HCT116 (cell line): Measurements from ENCODE around the gene FCER1G. TPM values are rescaled to one million over a fixed set of nuclear protein-coding genes. Genes with fewer than 3 reads are reported as not detected.
A peak's percentile ranks its signal among the peaks of the same experiment; 100 is the strongest.

Experiments
- ATAC-seq: fragments of 200-7000 bp; cut with Tn5 transposase; 2 replicates; pipeline ENCODE4 v1.9.1; 2020; ENCODE audit warnings: mild to moderate bottlenecking, moderate library complexity
- BruUV-seq: library from RNA; stranded (reverse); fragments of 400-500 nt; replicated peaks from 2 replicates; lab custom pipeline; 2021; lab: Mats Ljungman, UMichigan
- CTCF ChIA-PET: fragments of 300-600 bp; sonication (Branson Sonifier 250); formaldehyde crosslinking; loops from one replicate; lab custom pipeline; 2021; ENCODE audit warnings: antibody characterized with exemption; lab: Charles Lee
- POLR2A ChIA-PET: fragments of 300-600, 350-600 bp; sonication (Branson Sonifier 250); formaldehyde crosslinking; loops from one replicate; lab custom pipeline; 2021; ENCODE audit warnings: antibody characterized with exemption; lab: Charles Lee
- RAD21 ChIA-PET, 2 experiments: fragments of 300-600 bp; sonication (Branson Sonifier 250); formaldehyde crosslinking; loops; one replicate each; lab custom pipeline; 2023; ENCODE audit warnings: low total read pairs in 2 of 2; ENCODE audit not compliant: uncharacterized antibody in 2 of 2, unreplicated experiment in 2 of 2, low non-redundant PET in 1 of 2; lab: Charles Lee
- DNase-seq: peaks from one replicate; pipeline ENCODE4 v3.0.0-alpha.2; 2010; ENCODE audit warnings: low read depth, low spot score
- H2AFZ ChIP-seq: fragments of 200-600 bp; shearing (Covaris generic), sonication (generic); 2 replicates; pipeline ENCODE4 v1.6.1; 2017; ENCODE audit warnings: low read depth, mixed run types, mixed read lengths, antibody characterized with exemption, low read length; ENCODE audit not compliant: poor library complexity, severe bottlenecking
- H3K27ac ChIP-seq: 2 replicates; pipeline ENCODE4 v1.5.1; 2012; ENCODE audit warnings: low read depth, low read length
- H3K27me3 ChIP-seq: fragments of 200-600 bp; sonication (generic); 2 replicates; pipeline ENCODE4 v1.6.1; 2016; ENCODE audit warnings: mixed run types, low read length, mixed read lengths; ENCODE audit not compliant: insufficient read depth
- H3K36me3 ChIP-seq, 2 experiments: fragments of 200-500 bp in 1 of 2; fragments of 200-600 bp in 1 of 2; sonication (Bioruptor generic) in 1 of 2; sonication (generic) in 1 of 2; 2 replicates each; pipeline versions ENCODE4 v1.5.1 to v1.6.1; 2014 to 2016; ENCODE audit warnings: low read length in 2 of 2, inconsistent platforms in 1 of 2, mixed read lengths in 1 of 2, mixed run types in 1 of 2; ENCODE audit not compliant: insufficient read depth in 2 of 2, control insufficient read depth in 1 of 2
- H3K4me1 ChIP-seq, 2 experiments: fragments of 200-600 bp in 1 of 2; sonication (generic) in 1 of 2; 2 replicates each; pipeline versions ENCODE4 v1.5.1 to v1.6.1; 2012 to 2017; ENCODE audit warnings: low read length in 2 of 2, inconsistent platforms in 1 of 2, mild to moderate bottlenecking in 1 of 2, mixed read lengths in 1 of 2, mixed run types in 1 of 2, moderate library complexity in 1 of 2; ENCODE audit not compliant: insufficient read depth in 2 of 2, control insufficient read depth in 1 of 2
- H3K4me2 ChIP-seq: fragments of 200-600 bp; sonication (generic); 2 replicates; pipeline ENCODE4 v1.6.1; 2017; ENCODE audit warnings: mixed run types, low read length, mixed read lengths
- H3K4me3 ChIP-seq, 2 experiments: fragments of 200-600 bp in 1 of 2; sonication (generic) in 1 of 2; replicated peaks in 1 of 2; 2 replicates each; pipeline ENCODE4 v1.5.1; 2011 to 2016; ENCODE audit warnings: low read length in 2 of 2, control low read depth in 1 of 2, low read depth in 1 of 2, mild to moderate bottlenecking in 1 of 2, mixed read lengths in 1 of 2, mixed run types in 1 of 2
- H3K79me2 ChIP-seq: fragments of 200-600 bp; sonication (generic); 2 replicates; pipeline ENCODE4 v1.6.1; 2017; ENCODE audit warnings: mild to moderate bottlenecking, mixed run types, low read length, moderate library complexity, mixed read lengths; ENCODE audit not compliant: insufficient read depth
- H3K9ac ChIP-seq: fragments of 200-600 bp; sonication (generic); 2 replicates; pipeline ENCODE4 v1.6.1; 2016; ENCODE audit warnings: low read length, mixed read lengths
- H3K9me2 ChIP-seq: fragments of 200-600 bp; sonication (generic), shearing (Covaris generic); 2 replicates; pipeline ENCODE4 v1.6.1; 2017; ENCODE audit warnings: mixed run types, mild to moderate bottlenecking, moderate library complexity; ENCODE audit not compliant: insufficient read depth
- H3K9me3 ChIP-seq, 2 experiments: fragments of 200-500 bp in 1 of 2; fragments of 200-600 bp in 1 of 2; sonication (Bioruptor generic) in 1 of 2; sonication (generic) in 1 of 2; 2 replicates each; pipeline ENCODE4 v1.6.1; 2014 to 2017; ENCODE audit warnings: low read length in 2 of 2, mixed read lengths in 2 of 2, inconsistent platforms in 1 of 2, low read depth in 1 of 2, mild to moderate bottlenecking in 1 of 2, mixed run types in 1 of 2, moderate library complexity in 1 of 2; ENCODE audit not compliant: control insufficient read depth in 1 of 2, insufficient read depth in 1 of 2
- H4K20me1 ChIP-seq: fragments of 200-600 bp; sonication (generic), shearing (Covaris generic); 2 replicates; pipeline ENCODE4 v1.6.1; 2017; ENCODE audit warnings: mixed run types, mild to moderate bottlenecking, moderate library complexity; ENCODE audit not compliant: insufficient read depth
- CBX3 ChIP-seq: IDR thresholded peaks from 2 replicates; pipeline ENCODE4 v1.6.1; 2012; ENCODE audit warnings: low read depth
- EGR1 ChIP-seq: IDR thresholded peaks from 2 replicates; pipeline ENCODE4 v1.6.1; 2012; ENCODE audit warnings: low read depth
- ELF1 ChIP-seq: IDR thresholded peaks from 2 replicates; pipeline ENCODE4 v1.6.1; 2012; ENCODE audit warnings: low read depth, borderline replicate concordance
- EZH2 ChIP-seq: fragments of 200-600 bp; sonication (generic); IDR thresholded peaks from 2 replicates; pipeline ENCODE4 v1.6.1; 2017; ENCODE audit warnings: antibody characterized with exemption, mixed run types
- EZH2phosphoT487 ChIP-seq: fragments of 200-600 bp; IDR thresholded peaks from 2 replicates; pipeline ENCODE4 v1.6.1; 2018; ENCODE audit warnings: antibody characterized with exemption, borderline replicate concordance
- FOSL1 ChIP-seq: IDR thresholded peaks from 2 replicates; pipeline ENCODE4 v1.6.1; 2012; ENCODE audit warnings: low read depth
- JUND ChIP-seq: IDR thresholded peaks from 2 replicates; pipeline ENCODE4 v1.6.1; 2012
- POLR2AphosphoS5 ChIP-seq: IDR thresholded peaks from 2 replicates; pipeline ENCODE4 v1.6.1; 2011; ENCODE audit warnings: mild to moderate bottlenecking, low read depth, low read length, moderate library complexity
- SIN3A ChIP-seq: IDR thresholded peaks from 2 replicates; pipeline ENCODE4 v1.6.1; 2012; ENCODE audit warnings: low read depth
- TCF7L2 ChIP-seq: IDR thresholded peaks from 2 replicates; pipeline ENCODE4 v1.7.0; 2011; ENCODE audit warnings: borderline replicate concordance, inconsistent platforms; ENCODE audit not compliant: insufficient read depth, insufficient read length; ENCODE audit errors: extremely low read depth
- YY1 ChIP-seq: IDR thresholded peaks from 2 replicates; pipeline ENCODE4 v1.6.1; 2011; ENCODE audit warnings: low read length, low read depth, moderate library complexity, mild to moderate bottlenecking; ENCODE audit not compliant: insufficient replicate concordance; ENCODE audit errors: extremely low read depth
- ZFX ChIP-seq: fragments of 450-650 bp; IDR thresholded peaks from 2 replicates; pipeline ENCODE4 v1.6.1; 2017
- ZNF274 ChIP-seq: fragments of 200-500 bp; sonication (Bioruptor generic); IDR thresholded peaks from 2 replicates; pipeline ENCODE4 v1.6.1; 2014; ENCODE audit warnings: mild to moderate bottlenecking, low read depth, low read length, inconsistent platforms
- intact Hi-C: fragments of 100-400 bp; cut with micrococcal nuclease; formaldehyde crosslinking; loops from 2 replicates; pipeline ENCODE4 v1.10.0; 2022
- total RNA-seq: library from RNA; stranded (reverse); gene quantifications from one replicate; pipeline ENCODE4 v1.2.1, GENCODE V29; 2021; ENCODE audit not compliant: unreplicated experiment
- TF ChIP-seq, protein P1 (sequence below), 3 experiments: fragments of 200-600 bp in 1 of 3; sonication (generic) in 1 of 3; IDR thresholded peaks in 2 of 3; conservative IDR thresholded peaks in 1 of 3; 2 replicates each; pipeline ENCODE4 v1.5.1; 2012 to 2017; ENCODE audit warnings: low read depth in 2 of 3, low read length in 2 of 3, antibody characterized with exemption in 1 of 3, borderline replicate concordance in 1 of 3, control low read depth in 1 of 3, mild to moderate bottlenecking in 1 of 3, mixed read lengths in 1 of 3, mixed run types in 1 of 3, moderate library complexity in 1 of 3; ENCODE audit not compliant: insufficient read depth in 1 of 3
- TF ChIP-seq, protein P2 (sequence below): IDR thresholded peaks from 2 replicates; pipeline ENCODE4 v1.6.1; 2012
- TF ChIP-seq, protein P3 (sequence below): IDR thresholded peaks from 2 replicates; pipeline ENCODE4 v1.6.1; 2011; ENCODE audit warnings: mild to moderate bottlenecking, low read length, moderate library complexity; ENCODE audit not compliant: insufficient replicate concordance; ENCODE audit errors: extremely low read depth
- TF ChIP-seq, protein P4 (sequence below): IDR thresholded peaks from 2 replicates; pipeline ENCODE4 v1.6.1; 2012; ENCODE audit warnings: low read depth

Gene FCER1G
- total RNA-seq, 1 experiment from 2014 or later, result 0.86 TPM

GRCh38 chr1:161165742-161166668 lies 49.1 kb upstream of the FCER1G start, which contains the start of gene PPOX:
TSS of gene PPOX (plus strand) at chr1:161166426. CDS start at chr1:161166848, 422 bp downstream.
- no peaks in the 10 kb centered on the region for H3K27me3 ChIP-seq
- no peaks in the 10 kb centered on the region; the same call in 1 of the 2 replicates for H3K79me2 ChIP-seq
- H4K20me1 ChIP-seq, result no peaks in the 10 kb centered on the region
- peak within 1 kb of the TSS; percentile 87 for H3K4me2 ChIP-seq
- H3K36me3 ChIP-seq, result peaks cover 8 to 29% of the 10 kb centered on the region in 2 experiments; a peak in 2 of 4 replicates
- no peak within 1 kb of the TSS for H2AFZ ChIP-seq
- ATAC-seq, result peak; percentile 93
- ChIA-PET CTCF (interaction anchor here (0.8 to 2.8 kb wide), 13 partner anchors 9 to 575 kb away, joined by 3 to 10 read pairs (median 4); partner anchors contain the start of genes B4GALT3, DEDD, NDUFS2 and TOMM40L), POLR2A (interaction anchor here (0.7 to 3.1 kb wide), 15 partner anchors 8 to 1465 kb away, joined by 3 to 24 read pairs (median 5); partner anchors contain the start of genes B4GALT3, DEDD, NDUFS2 and NIT1), RAD21 (no interaction called here)
- H3K9me3 ChIP-seq, result no peaks in the 10 kb centered on the region
- peak; percentile 98 for DNase-seq
- peaks cover 3 to 31% of the 10 kb centered on the region in 2 experiments; a peak in 3 of 4 replicates for H3K4me1 ChIP-seq
- peak within 1 kb of the TSS; percentile 65 for H3K27ac ChIP-seq
- H3K9me2 ChIP-seq, result no peaks in the 10 kb centered on the region
- H3K4me3 ChIP-seq, result peak within 1 kb of the TSS; percentile 71 to 82
- H3K9ac ChIP-seq, result peak within 1 kb of the TSS; percentile 82
- BruUV-seq, result no TSS peak
- intact Hi-C loops, result no loop called here
- TF ChIP-seq, protein P1, sequence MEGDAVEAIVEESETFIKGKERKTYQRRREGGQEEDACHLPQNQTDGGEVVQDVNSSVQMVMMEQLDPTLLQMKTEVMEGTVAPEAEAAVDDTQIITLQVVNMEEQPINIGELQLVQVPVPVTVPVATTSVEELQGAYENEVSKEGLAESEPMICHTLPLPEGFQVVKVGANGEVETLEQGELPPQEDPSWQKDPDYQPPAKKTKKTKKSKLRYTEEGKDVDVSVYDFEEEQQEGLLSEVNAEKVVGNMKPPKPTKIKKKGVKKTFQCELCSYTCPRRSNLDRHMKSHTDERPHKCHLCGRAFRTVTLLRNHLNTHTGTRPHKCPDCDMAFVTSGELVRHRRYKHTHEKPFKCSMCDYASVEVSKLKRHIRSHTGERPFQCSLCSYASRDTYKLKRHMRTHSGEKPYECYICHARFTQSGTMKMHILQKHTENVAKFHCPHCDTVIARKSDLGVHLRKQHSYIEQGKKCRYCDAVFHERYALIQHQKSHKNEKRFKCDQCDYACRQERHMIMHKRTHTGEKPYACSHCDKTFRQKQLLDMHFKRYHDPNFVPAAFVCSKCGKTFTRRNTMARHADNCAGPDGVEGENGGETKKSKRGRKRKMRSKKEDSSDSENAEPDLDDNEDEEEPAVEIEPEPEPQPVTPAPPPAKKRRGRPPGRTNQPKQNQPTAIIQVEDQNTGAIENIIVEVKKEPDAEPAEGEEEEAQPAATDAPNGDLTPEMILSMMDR (IDR thresholded peaks at IDR 0.05 in 2 of 3, conservative IDR thresholded peaks at IDR 0.05 in 1 of 3; ENCODE audit: borderline replicate concordance in 1 of 3, insufficient read depth in 1 of 3, low read depth in 2 of 3, low read length in 2 of 3), result peak in 2 of 3 experiments; percentile 60 to 61; a peak in 4 of 6 replicates
- TF ChIP-seq ZNF274, result no peak
- no peak for TF ChIP-seq SIN3A
- TF ChIP-seq, protein P2, sequence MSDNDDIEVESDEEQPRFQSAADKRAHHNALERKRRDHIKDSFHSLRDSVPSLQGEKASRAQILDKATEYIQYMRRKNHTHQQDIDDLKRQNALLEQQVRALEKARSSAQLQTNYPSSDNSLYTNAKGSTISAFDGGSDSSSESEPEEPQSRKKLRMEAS, result no peak
- TF ChIP-seq YY1, result peak; percentile 60
- no peak for TF ChIP-seq EGR1
- peak; percentile 93 for TF ChIP-seq POLR2AphosphoS5
- no peak for TF ChIP-seq CBX3
- TF ChIP-seq ZFX, result peak; percentile 42; the same call in 1 of the 2 replicates
- peak; percentile 82 for TF ChIP-seq TCF7L2
- TF ChIP-seq JUND, result no peak
- TF ChIP-seq EZH2phosphoT487, result no peak
- TF ChIP-seq, protein P3, sequence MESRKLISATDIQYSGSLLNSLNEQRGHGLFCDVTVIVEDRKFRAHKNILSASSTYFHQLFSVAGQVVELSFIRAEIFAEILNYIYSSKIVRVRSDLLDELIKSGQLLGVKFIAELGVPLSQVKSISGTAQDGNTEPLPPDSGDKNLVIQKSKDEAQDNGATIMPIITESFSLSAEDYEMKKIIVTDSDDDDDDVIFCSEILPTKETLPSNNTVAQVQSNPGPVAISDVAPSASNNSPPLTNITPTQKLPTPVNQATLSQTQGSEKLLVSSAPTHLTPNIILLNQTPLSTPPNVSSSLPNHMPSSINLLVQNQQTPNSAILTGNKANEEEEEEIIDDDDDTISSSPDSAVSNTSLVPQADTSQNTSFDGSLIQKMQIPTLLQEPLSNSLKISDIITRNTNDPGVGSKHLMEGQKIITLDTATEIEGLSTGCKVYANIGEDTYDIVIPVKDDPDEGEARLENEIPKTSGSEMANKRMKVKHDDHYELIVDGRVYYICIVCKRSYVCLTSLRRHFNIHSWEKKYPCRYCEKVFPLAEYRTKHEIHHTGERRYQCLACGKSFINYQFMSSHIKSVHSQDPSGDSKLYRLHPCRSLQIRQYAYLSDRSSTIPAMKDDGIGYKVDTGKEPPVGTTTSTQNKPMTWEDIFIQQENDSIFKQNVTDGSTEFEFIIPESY, result peak; percentile 92
- TF ChIP-seq ELF1, result no peak
- TF ChIP-seq EZH2, result no peak
- no peak for TF ChIP-seq FOSL1
- TF ChIP-seq, protein P4, sequence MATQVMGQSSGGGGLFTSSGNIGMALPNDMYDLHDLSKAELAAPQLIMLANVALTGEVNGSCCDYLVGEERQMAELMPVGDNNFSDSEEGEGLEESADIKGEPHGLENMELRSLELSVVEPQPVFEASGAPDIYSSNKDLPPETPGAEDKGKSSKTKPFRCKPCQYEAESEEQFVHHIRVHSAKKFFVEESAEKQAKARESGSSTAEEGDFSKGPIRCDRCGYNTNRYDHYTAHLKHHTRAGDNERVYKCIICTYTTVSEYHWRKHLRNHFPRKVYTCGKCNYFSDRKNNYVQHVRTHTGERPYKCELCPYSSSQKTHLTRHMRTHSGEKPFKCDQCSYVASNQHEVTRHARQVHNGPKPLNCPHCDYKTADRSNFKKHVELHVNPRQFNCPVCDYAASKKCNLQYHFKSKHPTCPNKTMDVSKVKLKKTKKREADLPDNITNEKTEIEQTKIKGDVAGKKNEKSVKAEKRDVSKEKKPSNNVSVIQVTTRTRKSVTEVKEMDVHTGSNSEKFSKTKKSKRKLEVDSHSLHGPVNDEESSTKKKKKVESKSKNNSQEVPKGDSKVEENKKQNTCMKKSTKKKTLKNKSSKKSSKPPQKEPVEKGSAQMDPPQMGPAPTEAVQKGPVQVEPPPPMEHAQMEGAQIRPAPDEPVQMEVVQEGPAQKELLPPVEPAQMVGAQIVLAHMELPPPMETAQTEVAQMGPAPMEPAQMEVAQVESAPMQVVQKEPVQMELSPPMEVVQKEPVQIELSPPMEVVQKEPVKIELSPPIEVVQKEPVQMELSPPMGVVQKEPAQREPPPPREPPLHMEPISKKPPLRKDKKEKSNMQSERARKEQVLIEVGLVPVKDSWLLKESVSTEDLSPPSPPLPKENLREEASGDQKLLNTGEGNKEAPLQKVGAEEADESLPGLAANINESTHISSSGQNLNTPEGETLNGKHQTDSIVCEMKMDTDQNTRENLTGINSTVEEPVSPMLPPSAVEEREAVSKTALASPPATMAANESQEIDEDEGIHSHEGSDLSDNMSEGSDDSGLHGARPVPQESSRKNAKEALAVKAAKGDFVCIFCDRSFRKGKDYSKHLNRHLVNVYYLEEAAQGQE, result no peak
